HCT116 (cell line): ENCODE measurements around the gene INPP5K.

Source experiments
- ATF3 ChIP-seq: IDR thresholded peaks from 2 replicates; pipeline ENCODE4 v1.6.1; 2012
- CTCF ChIP-seq, 3 experiments: fragments of 200-600 bp in 1 of 3; sonication (generic) in 1 of 3; IDR thresholded peaks in 2 of 3; conservative IDR thresholded peaks in 1 of 3; 2 replicates each; pipeline ENCODE4 v1.5.1; 2012 to 2017; ENCODE audit warnings: low read depth in 2 of 3, low read length in 2 of 3, antibody characterized with exemption in 1 of 3, borderline replicate concordance in 1 of 3, control low read depth in 1 of 3, mild to moderate bottlenecking in 1 of 3, mixed read lengths in 1 of 3, mixed run types in 1 of 3, moderate library complexity in 1 of 3; ENCODE audit not compliant: insufficient read depth in 1 of 3
- EZH2 ChIP-seq: fragments of 200-600 bp; sonication (generic); IDR thresholded peaks from 2 replicates; pipeline ENCODE4 v1.6.1; 2017; ENCODE audit warnings: antibody characterized with exemption, mixed run types
- EZH2phosphoT487 ChIP-seq: fragments of 200-600 bp; IDR thresholded peaks from 2 replicates; pipeline ENCODE4 v1.6.1; 2018; ENCODE audit warnings: antibody characterized with exemption, borderline replicate concordance
- FOSL1 ChIP-seq: IDR thresholded peaks from 2 replicates; pipeline ENCODE4 v1.6.1; 2012; ENCODE audit warnings: low read depth
- MAX ChIP-seq: IDR thresholded peaks from 2 replicates; pipeline ENCODE4 v1.6.1; 2012
- POLR2A ChIP-seq: IDR thresholded peaks from 2 replicates; pipeline ENCODE4 v1.7.0; 2011; ENCODE audit warnings: borderline replicate concordance; ENCODE audit not compliant: insufficient read depth, insufficient read length; ENCODE audit errors: extremely low read depth
- REST ChIP-seq: IDR thresholded peaks from 2 replicates; pipeline ENCODE4 v1.6.1; 2012; ENCODE audit warnings: low read depth
- ZFX ChIP-seq: fragments of 450-650 bp; IDR thresholded peaks from 2 replicates; pipeline ENCODE4 v1.6.1; 2017
- TF ChIP-seq, protein P1 (sequence below): IDR thresholded peaks from 2 replicates; pipeline ENCODE4 v1.6.1; 2011; ENCODE audit warnings: mild to moderate bottlenecking, low read length, moderate library complexity; ENCODE audit not compliant: insufficient replicate concordance; ENCODE audit errors: extremely low read depth

DNA sequence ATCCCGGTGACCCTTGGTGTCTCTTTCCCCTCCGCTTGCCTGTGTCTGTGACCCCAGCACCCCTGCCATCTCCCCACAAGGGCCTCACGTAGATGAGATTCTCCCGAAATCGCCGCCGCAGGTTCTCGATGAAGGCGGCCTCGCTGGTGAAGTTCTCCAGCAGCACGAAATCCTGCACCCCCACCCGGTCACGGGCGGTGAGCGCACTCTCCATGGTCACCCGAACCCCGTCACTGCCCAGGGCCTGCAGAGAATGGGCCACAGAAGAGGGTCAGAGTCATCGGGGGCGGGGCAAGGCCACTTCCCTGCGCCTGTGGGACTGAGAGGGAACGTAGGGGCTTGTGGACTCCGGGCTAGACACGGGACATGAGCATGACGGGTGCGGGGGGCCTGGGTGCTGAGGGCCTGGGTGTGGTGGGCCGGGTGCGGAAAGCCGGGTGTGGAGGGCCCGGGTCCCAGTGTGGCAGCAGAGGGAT is 32.3 kb downstream of the INPP5K start:
- no peak for TF ChIP-seq EZH2
- no peak for TF ChIP-seq ATF3
- no peak for TF ChIP-seq POLR2A
- no peak for TF ChIP-seq EZH2phosphoT487
- TF ChIP-seq REST, result no peak
- TF ChIP-seq ZFX, result no peak
- no peak for TF ChIP-seq FOSL1
- no peak for TF ChIP-seq CTCF (IDR thresholded peaks at IDR 0.05 in 2 of 3, conservative IDR thresholded peaks at IDR 0.05 in 1 of 3; ENCODE audit: borderline replicate concordance in 1 of 3, insufficient read depth in 1 of 3, low read depth in 2 of 3, low read length in 2 of 3)
- TF ChIP-seq, protein P1, sequence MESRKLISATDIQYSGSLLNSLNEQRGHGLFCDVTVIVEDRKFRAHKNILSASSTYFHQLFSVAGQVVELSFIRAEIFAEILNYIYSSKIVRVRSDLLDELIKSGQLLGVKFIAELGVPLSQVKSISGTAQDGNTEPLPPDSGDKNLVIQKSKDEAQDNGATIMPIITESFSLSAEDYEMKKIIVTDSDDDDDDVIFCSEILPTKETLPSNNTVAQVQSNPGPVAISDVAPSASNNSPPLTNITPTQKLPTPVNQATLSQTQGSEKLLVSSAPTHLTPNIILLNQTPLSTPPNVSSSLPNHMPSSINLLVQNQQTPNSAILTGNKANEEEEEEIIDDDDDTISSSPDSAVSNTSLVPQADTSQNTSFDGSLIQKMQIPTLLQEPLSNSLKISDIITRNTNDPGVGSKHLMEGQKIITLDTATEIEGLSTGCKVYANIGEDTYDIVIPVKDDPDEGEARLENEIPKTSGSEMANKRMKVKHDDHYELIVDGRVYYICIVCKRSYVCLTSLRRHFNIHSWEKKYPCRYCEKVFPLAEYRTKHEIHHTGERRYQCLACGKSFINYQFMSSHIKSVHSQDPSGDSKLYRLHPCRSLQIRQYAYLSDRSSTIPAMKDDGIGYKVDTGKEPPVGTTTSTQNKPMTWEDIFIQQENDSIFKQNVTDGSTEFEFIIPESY, result no peak
- TF ChIP-seq MAX, result no peak
